Thyroid gland (tissue), 4 donors: ENCODE results near the gene C10orf53. TPM values are rescaled to one million over a fixed set of nuclear protein-coding genes. Genes with fewer than 3 reads are reported as not detected.

Source experiments
- DNase-seq, 2 donors: peaks; one replicate each; pipeline ENCODE4 v3.0.0-alpha.2; 2019
- H3K27ac ChIP-seq, 3 donors: fragments of 200-600 bp; sonication (generic); 1 replicate in 2 of 3; 2 replicates in 1 of 3; pipeline ENCODE4 v1.5.1; 2016 to 2019; ENCODE audit warnings: mild to moderate bottlenecking in 1 of 3, moderate library complexity in 1 of 3
- H3K27me3 ChIP-seq: fragments of 200-600 bp; sonication (generic); one replicate; pipeline ENCODE4 v1.5.1; 2019
- H3K36me3 ChIP-seq, 2 donors: fragments of 200-600 bp; sonication (generic); one replicate each; pipeline ENCODE4 v1.5.1; 2016 to 2019
- H3K4me1 ChIP-seq, 2 donors: fragments of 200-600 bp; sonication (generic); one replicate each; pipeline ENCODE4 v1.5.1; 2017 to 2019
- H3K4me3 ChIP-seq, 3 donors: fragments of 200-600 bp; sonication (generic); replicated peaks in 1 of 3; 1 replicate in 2 of 3; 2 replicates in 1 of 3; pipeline ENCODE4 v1.5.1; 2016; ENCODE audit warnings: mild to moderate bottlenecking in 1 of 3
- H3K9me3 ChIP-seq: fragments of 200-600 bp; sonication (generic); one replicate; pipeline ENCODE4 v1.5.1; 2017
- CTCF ChIP-seq, 6 experiments: fragments of 200-600 bp in 3 of 6; fragments of 450-650 bp in 3 of 6; sonication (generic) in 3 of 6; IDR thresholded peaks; one replicate each; pipeline ENCODE4 v1.5.1; 2016 to 2019; ENCODE audit warnings: antibody characterized with exemption in 6 of 6, mild to moderate bottlenecking in 2 of 6, inconsistent platforms in 1 of 6, moderate library complexity in 1 of 6
- POLR2A ChIP-seq, 2 donors: fragments of 450-650 bp; IDR thresholded peaks; one replicate each; pipeline ENCODE4 v1.6.1; 2017; ENCODE audit warnings: antibody characterized with exemption in 2 of 2, mild to moderate bottlenecking in 2 of 2, moderate library complexity in 1 of 2
- WGBS, 2 donors: methylation state at CpG; one replicate each; pipeline ENCODE4 v1.1.5; 2017; 5-methylcytosine and 5-hydroxymethylcytosine counted together
- intact Hi-C: fragments of 100-400 bp; cut with DNase I; formaldehyde crosslinking; loops from one replicate; pipeline ENCODE4 v1.15.1; 2023
- total RNA-seq, 4 donors: library from RNA; depleted of rRNA; stranded (reverse); fragments of >200 nt; gene quantifications; one replicate each; pipeline ENCODE4 v1.2.3, GENCODE V29; 2016

The C10orf53 gene
- total RNA-seq, 4 donors from 2014 or later: not detected

- H3K4me3 ChIP-seq: no peak overlapping the region
- no peak overlapping the region for H3K27ac ChIP-seq
- DNase-seq: no peak
- no peaks in the 10 kb centered on the region for H3K27me3 ChIP-seq
- WGBS, 2 donors: 85 to 90% methylated on average over 5 to 6 of the region's 6 CpGs
- H3K36me3 ChIP-seq: peaks cover 20 to 43% of the 10 kb centered on the region in 2 donors
- no peaks in the 10 kb centered on the region for H3K4me1 ChIP-seq
- no peaks in the 10 kb centered on the region for H3K9me3 ChIP-seq
- intact Hi-C loops: no loop called here
- TF ChIP-seq POLR2A (IDR thresholded peaks at IDR 0.05) (no peak), CTCF (IDR thresholded peaks at IDR 0.05) (no peak)
These were observed 64.7 kb downstream of the C10orf53 start for GRCh38 chr10:49744091-49744685.

- Histone ChIP-seq H3K4me1 (no peaks in the 10 kb centered on the region), H3K9me3 (no peaks in the 10 kb centered on the region), H3K27me3 (no peaks in the 10 kb centered on the region), H3K27ac (no peak overlapping the region), H3K36me3 (peaks cover 20 to 43% of the 10 kb centered on the region in 2 donors), H3K4me3 (no peak overlapping the region)
- DNase-seq: no peak
- intact Hi-C loops: no loop called here
- no peak for TF ChIP-seq CTCF (IDR thresholded peaks at IDR 0.05)
- TF ChIP-seq POLR2A (IDR thresholded peaks at IDR 0.05): no peak
- WGBS, 2 donors: 88 to 92% methylated on average over 9 to 13 of the region's 13 CpGs
These were observed 65.6 kb downstream of the C10orf53 start for GRCh38 chr10:49744924-49745605.

- Histone ChIP-seq H3K27ac (no peak overlapping the region), H3K27me3 (no peaks in the 10 kb centered on the region), H3K4me1 (no peaks in the 10 kb centered on the region), H3K36me3 (peaks cover 20 to 40% of the 10 kb centered on the region in 2 donors), H3K9me3 (no peaks in the 10 kb centered on the region), H3K4me3 (no peak overlapping the region)
- intact Hi-C loops: no loop called here
- WGBS, 2 donors: 94 to 96% methylated on average over 12 of the region's 12 CpGs
- TF ChIP-seq POLR2A (IDR thresholded peaks at IDR 0.05) (no peak), CTCF (IDR thresholded peaks at IDR 0.05) (no peak)
- DNase-seq: no peak
These were observed 66.3 kb downstream of the C10orf53 start for GRCh38 chr10:49745756-49746155.

- no peaks in the 10 kb centered on the region for H3K9me3 ChIP-seq
- H3K27me3 ChIP-seq: no peaks in the 10 kb centered on the region
- 90 to 94% methylated on average over 10 to 13 of the region's 20 CpGs for WGBS, 2 donors
- no peak for DNase-seq
- intact Hi-C loops: no loop called here
- peaks cover 20 to 41% of the 10 kb centered on the region in 2 donors for H3K36me3 ChIP-seq
- no peak for TF ChIP-seq POLR2A (IDR thresholded peaks at IDR 0.05)
- TF ChIP-seq CTCF (IDR thresholded peaks at IDR 0.05): no peak
- no peak overlapping the region for H3K27ac ChIP-seq
- no peak overlapping the region for H3K4me3 ChIP-seq
- no peaks in the 10 kb centered on the region for H3K4me1 ChIP-seq
These were observed 67.3 kb downstream of the C10orf53 start for GRCh38 chr10:49746626-49747302.

Other genes with a start within 250 kb of the C10orf53 start
- 10 to 100 TPM; 27.9 to 50.2 (median 32.5) TPM for gene ERCC6, start 140.5 kb upstream of the C10orf53 start, total RNA-seq
- gene SLC18A3, start 69.3 kb upstream of the C10orf53 start, total RNA-seq: not detected
- gene CHAT, start 65.6 kb upstream of the C10orf53 start, total RNA-seq: not detected
- 100 to 1,000 TPM in 1 of 4 donors, 10 to 100 TPM in 3; 24.3 to 113 (median 70.0) TPM for gene OGDHL, start 82.7 kb downstream of the C10orf53 start, total RNA-seq